ENCODE measurements around the gene POLR1D.

POLR1D gene

DNA sequence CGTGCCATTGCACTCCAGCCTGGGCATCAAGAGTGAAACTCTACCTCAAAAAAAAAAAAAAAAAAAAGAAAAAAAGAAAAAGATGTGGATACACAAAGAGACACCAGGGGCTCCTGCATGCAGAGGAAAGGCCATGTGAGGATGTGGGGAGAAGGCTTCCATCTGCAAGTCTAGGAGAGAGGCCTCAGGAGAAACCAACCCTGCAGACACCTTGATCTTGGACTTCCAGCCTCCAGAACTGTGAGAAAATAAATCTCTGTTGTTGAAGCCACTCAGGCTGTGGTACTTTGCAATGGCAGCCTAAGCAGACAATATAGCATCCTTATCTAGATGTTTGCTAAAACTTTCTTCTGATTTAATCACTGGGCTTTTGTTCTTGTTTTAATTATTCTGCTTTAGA, 50.3 kb downstream of the POLR1D start:
- DNase-seq (ENCODE audit: low read depth in 2 of 3, low spot score in 1 of 3), result no peak

Data from stimulated activated CD4-positive, alpha-beta T cell treated with anti-CD3 and anti-CD28 coated beads, Interleukin-12 subunit alpha, Interleukin-12 subunit beta, amount 100 ng/mL, for 48 hours (primary cell).